Left lung (tissue), 10 donors: Measurements from ENCODE around the gene ZNF581. TPM values are rescaled to one million over a fixed set of nuclear protein-coding genes. Genes with fewer than 3 reads are reported as not detected.

Experiments
- ATAC-seq: fragments of 200-7000 bp; cut with Tn5 transposase; one replicate; pipeline ENCODE4 v1.9.1; 2020; ENCODE audit warnings: moderate library complexity
- DNase-seq, 4 donors: peaks; one replicate each; pipeline ENCODE4 v3.0.0-alpha.2; 2013 to 2020
- H3K27ac ChIP-seq, 2 donors: fragments of 200-600 bp; sonication (generic) in 1 of 2; one replicate each; pipeline versions ENCODE4 v1.5.0 to v1.8.0; 2020 to 2021
- H3K27me3 ChIP-seq, 2 donors: fragments of 200-600 bp; sonication (generic) in 1 of 2; one replicate each; pipeline versions ENCODE4 v1.5.0 to v1.8.0; 2020 to 2021
- H3K36me3 ChIP-seq, 2 donors: fragments of 200-600 bp; sonication (generic) in 1 of 2; one replicate each; pipeline versions ENCODE4 v1.5.0 to v1.8.0; 2020 to 2021
- H3K4me1 ChIP-seq, 2 donors: fragments of 200-600 bp; one replicate each; pipeline ENCODE4 v1.8.0; 2021
- H3K4me3 ChIP-seq, 2 donors: fragments of 200-600 bp; sonication (generic) in 1 of 2; one replicate each; pipeline versions ENCODE4 v1.5.0 to v1.8.0; 2020 to 2021; ENCODE audit warnings: mild to moderate bottlenecking in 1 of 2
- H3K9me3 ChIP-seq, 2 donors: fragments of 200-600 bp; sonication (generic) in 1 of 2; one replicate each; pipeline versions ENCODE4 v1.5.0 to v1.8.0; 2020 to 2021
- CTCF ChIP-seq, 2 donors: fragments of 200-600 bp; sonication (generic) in 1 of 2; IDR thresholded peaks; one replicate each; pipeline versions ENCODE4 v1.5.0 to v1.8.0; 2021; ENCODE audit warnings: antibody characterized with exemption in 2 of 2
- intact Hi-C, 2 donors: fragments of 100-400 bp; cut with DNase I; formaldehyde crosslinking; loops; one replicate each; pipeline versions ENCODE4 v1.11.2 to v1.14.2; 2022
- polyA plus RNA-seq, 6 donors: library from polyadenylated mRNA; unstranded; fragments of 120-200 nt; gene quantifications; one replicate each; pipeline ENCODE4 v1.2.1, GENCODE V29; 2013; ENCODE audit not compliant: insufficient read length in 6 of 6
- total RNA-seq, 2 donors: library from RNA; stranded (reverse); fragmentation: NEBNext Ultra II Directional; extraction: Animal tissue kit (Norgen Biotek cat#: 25700); gene quantifications; one replicate each; pipeline ENCODE4 v1.2.1, GENCODE V29; 2021
- donor health status: DM: no; HTN: yes; CAD: no.
- donor health status: DM: no; HTN: no; CAD: no.

Gene ZNF581
- total and polyA plus RNA-seq, 8 donors = 14.5 to 32.3 (median 27.2) TPM

GRCh38 chr19:55598034-55598433, 45.4 kb upstream of the ZNF581 start:
- no peak overlapping the region for H3K27ac ChIP-seq
- DNase-seq (no peak), ATAC-seq (no peak)
- intact Hi-C loops = no loop called here
- no peak for TF ChIP-seq CTCF (IDR thresholded peaks at IDR 0.05)
- peaks cover 0 to 22% of the 10 kb centered on the region in 2 donors for H3K4me1 ChIP-seq
- no peaks in the 10 kb centered on the region for H3K9me3 ChIP-seq
- no peak overlapping the region for H3K4me3 ChIP-seq
- H3K27me3 ChIP-seq = no peaks in the 10 kb centered on the region
- H3K36me3 ChIP-seq = peaks cover 0 to 53% of the 10 kb centered on the region in 2 donors

- DNase-seq (peak in 3 of 4 donors; percentile 91 to 96 (median 94)), ATAC-seq (peak; percentile 87)
- Histone ChIP-seq H3K4me3 (peak overlapping the region; percentile 57 to 73), H3K4me1 (peaks cover 0 to 30% of the 10 kb centered on the region in 2 donors), H3K36me3 (peaks cover 0 to 49% of the 10 kb centered on the region in 2 donors), H3K27ac (peak overlapping the region; percentile 98 to 99), H3K27me3 (no peaks in the 10 kb centered on the region), H3K9me3 (no peaks in the 10 kb centered on the region)
- no peak for TF ChIP-seq CTCF (IDR thresholded peaks at IDR 0.05)
- intact Hi-C loops = no loop called here
These were observed 44.6 kb upstream of the ZNF581 start for GRCh38 chr19:55598719-55599467.

GRCh38 chr19:55599468-55599841, 44.0 kb upstream of the ZNF581 start, which contains the start of gene FIZ1:
TSS of gene FIZ1 (minus strand) at chr19:55599517. CDS start at chr19:55597865, 1,652 bp downstream.
- H3K4me1 ChIP-seq = peaks cover 0 to 36% of the 10 kb centered on the region in 2 donors
- ATAC-seq (peak; percentile 92), DNase-seq (peak; percentile 97 to 100 (median 98))
- H3K9me3 ChIP-seq = no peaks in the 10 kb centered on the region
- peak within 1 kb of the TSS; percentile 98 to 99 for H3K27ac ChIP-seq
- TF ChIP-seq CTCF (IDR thresholded peaks at IDR 0.05) = no peak
- intact Hi-C loops = no loop called here
- peaks cover 0 to 45% of the 10 kb centered on the region in 2 donors for H3K36me3 ChIP-seq
- H3K27me3 ChIP-seq = no peaks in the 10 kb centered on the region
- H3K4me3 ChIP-seq = peak within 1 kb of the TSS; percentile 57 to 73

- ATAC-seq = peak; percentile 66
- Histone ChIP-seq H3K4me1 (peaks cover 0 to 40% of the 10 kb centered on the region in 2 donors), H3K9me3 (no peaks in the 10 kb centered on the region), H3K4me3 (peak within 1 kb of the TSS; percentile 57 to 73), H3K27me3 (no peaks in the 10 kb centered on the region), H3K36me3 (peaks cover 0 to 39% of the 10 kb centered on the region in 2 donors), H3K27ac (peak within 1 kb of the TSS; percentile 98 to 99)
- no peak for TF ChIP-seq CTCF (IDR thresholded peaks at IDR 0.05)
- intact Hi-C loops = loop anchor here in 1 of 2 donors (10.0 kb wide), 1 partner anchor 85 kb away; no protein-coding TSS in a partner anchor
- peak; percentile 90 to 99 (median 94) for DNase-seq
These were observed 43.4 kb upstream of the ZNF581 start, which contains the start of gene ZNF524 for GRCh38 chr19:55599842-55600661. TSS of gene ZNF524 (plus strand) at chr19:55600288. CDS start at chr19:55602113, 1,825 bp downstream.
